C4-2B (cell line): ENCODE results near the gene SHE.

Experiments
- CTCF ChIP-seq: fragments of 450-650 bp; conservative IDR thresholded peaks from 2 replicates; pipeline ENCODE4 v1.5.1; 2017; ENCODE audit warnings: mild to moderate bottlenecking
- ZFX ChIP-seq: fragments of 450-650 bp; IDR thresholded peaks from 2 replicates; pipeline ENCODE4 v1.6.1; 2017

- TF ChIP-seq CTCF, result no peak
- TF ChIP-seq ZFX, result no peak
Measured at GRCh38 chr1:154436433-154436832, 65.8 kb downstream of the SHE start.
